Activated CD8-positive, alpha-beta memory T cell treated with anti-CD3 and anti-CD28 coated beads, Interleukin-2, amount 50 U/mL, for 1 hour (primary cell): ENCODE measurements around the gene RDH8.

Experiments
- DNase-seq: peaks from one replicate; pipeline ENCODE4 v3.0.0-alpha.2; 2020; ENCODE audit errors: extremely low read depth

Gene RDH8

GRCh38 chr19:10036601-10037071 lies 23.4 kb downstream of the RDH8 start:
- no peak for DNase-seq

- DNase-seq: no peak
These were observed 24.1 kb downstream of the RDH8 start for GRCh38 chr19:10037367-10037766.

- no peak for DNase-seq
These were observed 24.5 kb downstream of the RDH8 start for GRCh38 chr19:10037809-10038208.

GRCh38 chr19:10043286-10043927 lies 30.1 kb downstream of the RDH8 start:
- no peak for DNase-seq

- no peak for DNase-seq
These were observed 31.1 kb downstream of the RDH8 start for GRCh38 chr19:10044390-10044789.

GRCh38 chr19:10045371-10045770 lies 32.1 kb downstream of the RDH8 start:
- DNase-seq: no peak

- no peak for DNase-seq
These were observed 36.3 kb downstream of the RDH8 start for GRCh38 chr19:10049626-10050025.

GRCh38 chr19:10052602-10053360 lies 39.5 kb downstream of the RDH8 start:
- DNase-seq: no peak

- no peak for DNase-seq
These were observed 48.5 kb downstream of the RDH8 start for GRCh38 chr19:10061717-10062310.

GRCh38 chr19:10068205-10068604 lies 54.9 kb downstream of the RDH8 start:
- DNase-seq: no peak

GRCh38 chr19:10069046-10069445 lies 55.8 kb downstream of the RDH8 start:
- DNase-seq: no peak

- no peak for DNase-seq
These were observed 57.6 kb downstream of the RDH8 start for GRCh38 chr19:10070730-10071446.
